Thyroid gland (tissue), 4 donors: Measurements from ENCODE around the gene ROM1. TPM values are rescaled to one million over a fixed set of nuclear protein-coding genes. Genes with fewer than 3 reads are reported as not detected.

Experiments
- DNase-seq, 2 donors: peaks; one replicate each; pipeline ENCODE4 v3.0.0-alpha.2; 2019
- H3K27ac ChIP-seq, 3 donors: fragments of 200-600 bp; sonication (generic); 1 replicate in 2 of 3; 2 replicates in 1 of 3; pipeline ENCODE4 v1.5.1; 2016 to 2019; ENCODE audit warnings: mild to moderate bottlenecking in 1 of 3, moderate library complexity in 1 of 3
- H3K27me3 ChIP-seq: fragments of 200-600 bp; sonication (generic); one replicate; pipeline ENCODE4 v1.5.1; 2019
- H3K36me3 ChIP-seq, 2 donors: fragments of 200-600 bp; sonication (generic); one replicate each; pipeline ENCODE4 v1.5.1; 2016 to 2019
- H3K4me1 ChIP-seq, 2 donors: fragments of 200-600 bp; sonication (generic); one replicate each; pipeline ENCODE4 v1.5.1; 2017 to 2019
- H3K4me3 ChIP-seq, 3 donors: fragments of 200-600 bp; sonication (generic); replicated peaks in 1 of 3; 1 replicate in 2 of 3; 2 replicates in 1 of 3; pipeline ENCODE4 v1.5.1; 2016; ENCODE audit warnings: mild to moderate bottlenecking in 1 of 3
- H3K9me3 ChIP-seq: fragments of 200-600 bp; sonication (generic); one replicate; pipeline ENCODE4 v1.5.1; 2017
- CTCF ChIP-seq, 6 experiments: fragments of 200-600 bp in 3 of 6; fragments of 450-650 bp in 3 of 6; sonication (generic) in 3 of 6; IDR thresholded peaks; one replicate each; pipeline ENCODE4 v1.5.1; 2016 to 2019; ENCODE audit warnings: antibody characterized with exemption in 6 of 6, mild to moderate bottlenecking in 2 of 6, inconsistent platforms in 1 of 6, moderate library complexity in 1 of 6
- POLR2A ChIP-seq, 2 donors: fragments of 450-650 bp; IDR thresholded peaks; one replicate each; pipeline ENCODE4 v1.6.1; 2017; ENCODE audit warnings: antibody characterized with exemption in 2 of 2, mild to moderate bottlenecking in 2 of 2, moderate library complexity in 1 of 2
- WGBS, 2 donors: methylation state at CpG; one replicate each; pipeline ENCODE4 v1.1.5; 2017; 5-methylcytosine and 5-hydroxymethylcytosine counted together
- intact Hi-C: fragments of 100-400 bp; cut with DNase I; formaldehyde crosslinking; loops from one replicate; pipeline ENCODE4 v1.15.1; 2023
- total RNA-seq, 4 donors: library from RNA; depleted of rRNA; stranded (reverse); fragments of >200 nt; gene quantifications; one replicate each; pipeline ENCODE4 v1.2.3, GENCODE V29; 2016

ROM1 gene
- total RNA-seq, 4 donors from 2014 or later: 2.5 to 7.0 (median 5.2) TPM

GRCh38 chr11:62610403-62610802, 2.7 kb upstream of the ROM1 start:
- H3K4me3 ChIP-seq: no peak overlapping the region
- TF ChIP-seq POLR2A (IDR thresholded peaks at IDR 0.05): no peak
- no peak for TF ChIP-seq CTCF (IDR thresholded peaks at IDR 0.05)
- no peak for DNase-seq
- H3K27ac ChIP-seq: no peak overlapping the region
- no peaks in the 10 kb centered on the region for H3K9me3 ChIP-seq
- intact Hi-C loops: no loop called here
- peaks cover 0 to 7% of the 10 kb centered on the region in 2 donors for H3K36me3 ChIP-seq
- no peaks in the 10 kb centered on the region for H3K27me3 ChIP-seq
- peaks cover 10 to 21% of the 10 kb centered on the region in 2 donors for H3K4me1 ChIP-seq
- whole genome bisulfite sequencing, 2 donors: 88 to 89% methylated on average over 6 of the region's 6 CpGs

- Histone ChIP-seq H3K36me3 (peaks cover 0 to 4% of the 10 kb centered on the region in 2 donors), H3K4me1 (peaks cover 10 to 21% of the 10 kb centered on the region in 2 donors), H3K27ac (peak overlapping the region; percentile 87 to 96 (median 95)), H3K9me3 (no peaks in the 10 kb centered on the region), H3K27me3 (no peaks in the 10 kb centered on the region), H3K4me3 (peak overlapping the region in 2 of 3 donors; percentile 13 to 55)
- intact Hi-C loops: no loop called here
- DNase-seq: no peak
- WGBS, 2 donors: 63 to 67% methylated on average over 21 to 25 of the region's 28 CpGs
- TF ChIP-seq POLR2A (IDR thresholded peaks at IDR 0.05): no peak
- TF ChIP-seq CTCF (IDR thresholded peaks at IDR 0.05): no peak
These were observed 2.0 kb upstream of the ROM1 start for GRCh38 chr11:62610814-62611704.

DNA sequence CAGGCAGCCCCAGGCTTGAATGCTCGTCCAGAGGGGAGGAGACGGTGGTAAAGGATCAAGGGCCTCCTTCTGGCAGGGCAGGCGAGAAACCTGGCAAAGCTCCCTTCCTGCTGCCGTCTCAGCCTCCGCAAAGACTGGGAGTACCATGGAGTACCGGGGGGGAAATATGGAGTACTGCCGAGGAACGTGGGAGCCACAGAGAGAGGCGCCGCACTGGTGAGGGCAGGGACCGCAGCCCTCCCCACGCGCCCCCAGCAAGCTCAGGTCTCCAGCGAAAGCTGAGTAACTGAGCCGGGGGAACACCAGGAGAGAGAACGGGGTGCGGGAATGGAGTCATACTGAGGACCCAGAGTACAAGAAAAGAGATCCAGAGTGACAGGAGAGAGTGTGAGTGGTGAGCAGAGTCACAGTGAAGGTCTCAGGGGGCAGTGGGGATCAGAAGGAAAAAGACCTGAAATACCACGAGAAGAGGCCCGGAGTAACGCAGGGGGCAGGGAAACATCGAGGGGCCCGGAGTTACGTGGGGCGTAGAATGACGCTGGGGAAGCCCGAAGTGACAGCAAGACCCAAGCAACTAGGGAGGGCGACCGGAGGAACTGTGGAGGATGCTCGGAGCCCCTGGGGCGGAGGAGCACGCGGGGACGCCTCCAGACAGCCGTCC, 1.2 kb upstream of the ROM1 start:
- peak; percentile 67 to 72 for DNase-seq
- H3K27me3 ChIP-seq: no peaks in the 10 kb centered on the region
- WGBS, 2 donors: 0 to 1% methylated on average over 27 to 34 of the region's 34 CpGs
- H3K9me3 ChIP-seq: no peaks in the 10 kb centered on the region
- peak overlapping the region; percentile 13 to 65 (median 55) for H3K4me3 ChIP-seq
- TF ChIP-seq POLR2A (IDR thresholded peaks at IDR 0.05) (no peak), CTCF (IDR thresholded peaks at IDR 0.05) (no peak)
- intact Hi-C loops: no loop called here
- peaks cover 10 to 21% of the 10 kb centered on the region in 2 donors for H3K4me1 ChIP-seq
- H3K27ac ChIP-seq: peak overlapping the region; percentile 87 to 96 (median 95)
- peaks cover 1 to 4% of the 10 kb centered on the region in 2 donors for H3K36me3 ChIP-seq

- H3K36me3 ChIP-seq: peaks cover 2 to 8% of the 10 kb centered on the region in 2 donors
- WGBS, 2 donors: 39% methylated on average over 3 of the region's 15 CpGs; no CpG with 5 or more reads in 1 of the 2 donors
These were observed 278 bp downstream of the ROM1 start for GRCh38 chr11:62613291-62613778.

More at GRCh38 chr11:62613291-62613778, 278 bp downstream of the ROM1 start:
- no peak for DNase-seq
- TF ChIP-seq POLR2A (IDR thresholded peaks at IDR 0.05): no peak
- TF ChIP-seq CTCF (IDR thresholded peaks at IDR 0.05): no peak
- peaks cover 10 to 21% of the 10 kb centered on the region in 2 donors for H3K4me1 ChIP-seq
- intact Hi-C loops: no loop called here
- H3K27me3 ChIP-seq: no peaks in the 10 kb centered on the region
- H3K4me3 ChIP-seq: no peak overlapping the region
- no peaks in the 10 kb centered on the region for H3K9me3 ChIP-seq
- peak overlapping the region; percentile 36 to 95 (median 87) for H3K27ac ChIP-seq
